Natural killer cell (primary cell): Measurements from ENCODE around the gene USP38. TPM values are rescaled to one million over a fixed set of nuclear protein-coding genes. Genes with fewer than 3 reads are reported as not detected.

Source experiments
- ATAC-seq, 3 donors: fragments of 150-1000 bp in 2 of 3; fragments of 200-7000 bp in 1 of 3; cut with Tn5 transposase; 1 replicate in 1 of 3; 2 replicates in 2 of 3; pipeline ENCODE4 v1.10.0; 2021; ENCODE audit warnings: mild to moderate bottlenecking in 2 of 3, moderate library complexity in 2 of 3
- DNase-seq, 2 donors: peaks; one replicate each; pipeline versions ENCODE4 v3.0.0 to v3.0.0-alpha.2; 2013 to 2021; ENCODE audit warnings: mixed read lengths in 1 of 2
- H3K27ac ChIP-seq: one replicate; pipeline ENCODE4 v1.5.1; 2013; ENCODE audit warnings: mild to moderate bottlenecking, low read length
- H3K27me3 ChIP-seq: one replicate; pipeline ENCODE4 v1.6.1; 2013; ENCODE audit warnings: low read length; ENCODE audit not compliant: control insufficient read depth, insufficient read depth
- H3K36me3 ChIP-seq: one replicate; pipeline ENCODE4 v1.6.1; 2013; ENCODE audit warnings: low read length; ENCODE audit not compliant: control insufficient read depth, insufficient read depth
- H3K4me1 ChIP-seq: one replicate; pipeline ENCODE4 v1.6.1; 2013; ENCODE audit warnings: low read length; ENCODE audit not compliant: control insufficient read depth, insufficient read depth
- H3K4me3 ChIP-seq: one replicate; pipeline ENCODE4 v1.5.1; 2013; ENCODE audit warnings: low read length
- H3K9me3 ChIP-seq: one replicate; pipeline ENCODE4 v1.6.1; 2013; ENCODE audit warnings: low read length; ENCODE audit not compliant: control insufficient read depth, insufficient read depth
- H3K27ac Mint-ChIP-seq, 2 donors: one replicate each; pipeline ENCODE4 v1.8.0; 2022; ENCODE audit warnings: mild to moderate bottlenecking in 2 of 2, mixed read lengths in 2 of 2, moderate library complexity in 1 of 2
- H3K27me3 Mint-ChIP-seq, 2 donors: one replicate each; pipeline ENCODE4 v1.8.0; 2022; ENCODE audit warnings: low read depth in 2 of 2, mixed read lengths in 2 of 2
- H3K36me3 Mint-ChIP-seq: one replicate; pipeline ENCODE4 v1.8.0; 2022; ENCODE audit warnings: mixed read lengths
- H3K4me1 Mint-ChIP-seq, 2 donors: one replicate each; pipeline ENCODE4 v1.8.0; 2022; ENCODE audit warnings: mixed read lengths in 2 of 2
- H3K4me3 Mint-ChIP-seq: one replicate; pipeline ENCODE4 v1.8.0; 2022; ENCODE audit warnings: mild to moderate bottlenecking, moderate library complexity, mixed read lengths
- H3K9me3 Mint-ChIP-seq, 2 donors: one replicate each; pipeline ENCODE4 v1.8.0; 2022; ENCODE audit warnings: mixed read lengths in 2 of 2
- WGBS: methylation state at CpG from one replicate; pipeline ENCODE4 v1.1.7; 2013; ENCODE audit warnings: missing lambda C conversion rate; ENCODE audit not compliant: insufficient coverage; 5-methylcytosine and 5-hydroxymethylcytosine counted together
- intact Hi-C: fragments of 100-400 bp; cut with micrococcal nuclease; formaldehyde crosslinking; loops from one replicate; pipeline ENCODE4 v1.14.2; 2022
- total RNA-seq, 4 donors: library from RNA; stranded (reverse); fragments of 120-200 nt in 1 of 4; gene quantifications; one replicate each; pipeline versions ENCODE4 v1.2.3 to v1.2.4, GENCODE V29; 2013 to 2022
- TF ChIP-seq, protein P1 (sequence below): fragments of 200-600 bp; IDR thresholded peaks from one replicate; pipeline ENCODE4 v1.8.0; 2022; ENCODE audit warnings: antibody characterized with exemption

Gene USP38
- total RNA-seq, 3 donors from 2014 or later (not counting 1 experiment from before 2014, with no cell fraction given) = 35.6 to 39.5 (median 36.7) TPM

- peaks cover 6 to 11% of the 10 kb centered on the region in 2 donors for H3K4me1 Mint-ChIP-seq
- no peak overlapping the region for H3K27ac Mint-ChIP-seq
- Histone ChIP-seq H3K4me1 (no peaks in the 10 kb centered on the region), H3K27me3 (no peaks in the 10 kb centered on the region), H3K9me3 (no peaks in the 10 kb centered on the region), H3K36me3 (no peaks in the 10 kb centered on the region), H3K4me3 (no peak overlapping the region), H3K27ac (no peak overlapping the region)
- intact Hi-C loops = no loop called here
- ATAC-seq (no peak), DNase-seq (no peak)
- TF ChIP-seq, protein P1, sequence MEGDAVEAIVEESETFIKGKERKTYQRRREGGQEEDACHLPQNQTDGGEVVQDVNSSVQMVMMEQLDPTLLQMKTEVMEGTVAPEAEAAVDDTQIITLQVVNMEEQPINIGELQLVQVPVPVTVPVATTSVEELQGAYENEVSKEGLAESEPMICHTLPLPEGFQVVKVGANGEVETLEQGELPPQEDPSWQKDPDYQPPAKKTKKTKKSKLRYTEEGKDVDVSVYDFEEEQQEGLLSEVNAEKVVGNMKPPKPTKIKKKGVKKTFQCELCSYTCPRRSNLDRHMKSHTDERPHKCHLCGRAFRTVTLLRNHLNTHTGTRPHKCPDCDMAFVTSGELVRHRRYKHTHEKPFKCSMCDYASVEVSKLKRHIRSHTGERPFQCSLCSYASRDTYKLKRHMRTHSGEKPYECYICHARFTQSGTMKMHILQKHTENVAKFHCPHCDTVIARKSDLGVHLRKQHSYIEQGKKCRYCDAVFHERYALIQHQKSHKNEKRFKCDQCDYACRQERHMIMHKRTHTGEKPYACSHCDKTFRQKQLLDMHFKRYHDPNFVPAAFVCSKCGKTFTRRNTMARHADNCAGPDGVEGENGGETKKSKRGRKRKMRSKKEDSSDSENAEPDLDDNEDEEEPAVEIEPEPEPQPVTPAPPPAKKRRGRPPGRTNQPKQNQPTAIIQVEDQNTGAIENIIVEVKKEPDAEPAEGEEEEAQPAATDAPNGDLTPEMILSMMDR = no peak
- no peaks in the 10 kb centered on the region for H3K27me3 Mint-ChIP-seq
- H3K4me3 Mint-ChIP-seq = no peak overlapping the region
- H3K9me3 Mint-ChIP-seq = peaks cover 2 to 4% of the 10 kb centered on the region in 2 donors
- WGBS = 93% methylated on average over 3 of the region's 3 CpGs
- H3K36me3 Mint-ChIP-seq = peaks cover 7% of the 10 kb centered on the region
Observed at GRCh38 chr4:143178923-143179322, 5.8 kb upstream of the USP38 start.

- peak overlapping the region; percentile 84 for H3K27ac ChIP-seq
- Mint-ChIP-seq H3K36me3 (no peaks in the 10 kb centered on the region), H3K4me3 (peak overlapping the region; percentile 99), H3K4me1 (peaks cover 44 to 45% of the 10 kb centered on the region in 2 donors), H3K9me3 (no peaks in the 10 kb centered on the region), H3K27me3 (no peaks in the 10 kb centered on the region), H3K27ac (peak overlapping the region; percentile 96 to 99)
- no peaks in the 10 kb centered on the region for H3K27me3 ChIP-seq
- 53% methylated on average over 6 of the region's 9 CpGs for WGBS
- ATAC-seq = no peak
- no peaks in the 10 kb centered on the region for H3K9me3 ChIP-seq
- peak overlapping the region; percentile 62 for H3K4me3 ChIP-seq
- TF ChIP-seq, protein P1 = no peak
- H3K36me3 ChIP-seq = peaks cover 4% of the 10 kb centered on the region
- DNase-seq = peak in 1 of 2 donors; percentile 15
- intact Hi-C loops = loop anchor here (1.0 to 10.0 kb wide), 3 partner anchors 330 to 1959 kb away; partner anchors contain the start of genes ABCE1, ANAPC10, SMARCA5 and ZNF330
- H3K4me1 ChIP-seq = peaks cover 8% of the 10 kb centered on the region
Observed at GRCh38 chr4:143183513-143184216, 1.1 kb upstream of the USP38 start.

GRCh38 chr4:143184217-143184502, 557 bp upstream of the USP38 start:
- peaks cover 4% of the 10 kb centered on the region for H3K36me3 ChIP-seq
- no peaks in the 10 kb centered on the region for H3K27me3 ChIP-seq
- TF ChIP-seq, protein P1 = no peak
- H3K9me3 Mint-ChIP-seq = no peaks in the 10 kb centered on the region
- WGBS = 0% methylated on average over 11 of the region's 11 CpGs
- H3K27me3 Mint-ChIP-seq = no peaks in the 10 kb centered on the region
- H3K4me1 Mint-ChIP-seq = peaks cover 49 to 50% of the 10 kb centered on the region in 2 donors
- H3K4me3 ChIP-seq = peak overlapping the region; percentile 62
- peak overlapping the region; percentile 99 for H3K4me3 Mint-ChIP-seq
- H3K4me1 ChIP-seq = peaks cover 8% of the 10 kb centered on the region
- H3K27ac Mint-ChIP-seq = peak overlapping the region; percentile 96 to 99
- no peaks in the 10 kb centered on the region for H3K9me3 ChIP-seq
- intact Hi-C loops = loop anchor here (1.0 to 10.0 kb wide), 3 partner anchors 329 to 1959 kb away; partner anchors contain the start of genes ABCE1, ANAPC10, SMARCA5 and ZNF330
- H3K27ac ChIP-seq = peak overlapping the region; percentile 84
- H3K36me3 Mint-ChIP-seq = no peaks in the 10 kb centered on the region
- ATAC-seq (peak; percentile 14 to 37 (median 35)), DNase-seq (no peak)
